Keratinocyte (primary cell): ENCODE data around the gene PARVA. TPM values are rescaled to one million over a fixed set of nuclear protein-coding genes. Genes with fewer than 3 reads are reported as not detected.

ENCODE experiments used
- DNase-seq: peaks from one replicate; pipeline ENCODE4 v3.0.0-alpha.2; 2011; ENCODE audit warnings: low read depth, missing footprints, low spot score
- FAIRE-seq: peaks from 2 replicates; lab custom pipeline; 2011; peaks lifted over from hg19 to GRCh38; lab: Jason Lieb, UNC
- H2AFZ ChIP-seq: 2 replicates; pipeline ENCODE4 v1.6.0; 2012; ENCODE audit warnings: low read length, control low read depth, inconsistent platforms; ENCODE audit not compliant: control insufficient read depth
- H3K27ac ChIP-seq: 2 replicates; pipeline ENCODE4 v1.5.1; 2011; ENCODE audit warnings: low read length; ENCODE audit not compliant: control insufficient read depth, insufficient read depth
- H3K27me3 ChIP-seq: 3 replicates; pipeline ENCODE4 v1.6.0; 2011; ENCODE audit warnings: low read length; ENCODE audit not compliant: control insufficient read depth, insufficient read depth; ENCODE audit errors: extremely low read depth
- H3K36me3 ChIP-seq, 2 experiments: 2 replicates in 1 of 2; 3 replicates in 1 of 2; pipeline ENCODE4 v1.5.1; 2011; ENCODE audit warnings: low read length in 2 of 2, mild to moderate bottlenecking in 1 of 2; ENCODE audit not compliant: control insufficient read depth in 2 of 2, insufficient read depth in 2 of 2; ENCODE audit errors: extremely low read depth in 1 of 2
- H3K4me1 ChIP-seq: 3 replicates; pipeline ENCODE4 v1.5.1; 2011; ENCODE audit warnings: low read length; ENCODE audit not compliant: control insufficient read depth, insufficient read depth; ENCODE audit errors: extremely low read depth
- H3K4me2 ChIP-seq: 3 replicates; pipeline ENCODE4 v1.6.0; 2011; ENCODE audit warnings: low read depth, low read length; ENCODE audit not compliant: control insufficient read depth, insufficient read depth; ENCODE audit errors: extremely low read depth
- H3K4me3 ChIP-seq, 3 experiments: fragments of 200-600 bp in 1 of 3; sonication (generic) in 1 of 3; 2 replicates in 2 of 3; 3 replicates in 1 of 3; pipeline ENCODE4 v1.5.1; 2011 to 2016; ENCODE audit warnings: low read length in 3 of 3, mild to moderate bottlenecking in 3 of 3, control low read depth in 2 of 3, inconsistent platforms in 1 of 3, low read depth in 1 of 3, mixed read lengths in 1 of 3, mixed run types in 1 of 3, moderate library complexity in 1 of 3; ENCODE audit not compliant: control insufficient read depth in 2 of 3, insufficient read depth in 2 of 3; ENCODE audit errors: extremely low read depth in 1 of 3
- H3K79me2 ChIP-seq: 2 replicates; pipeline ENCODE4 v1.6.0; 2012; ENCODE audit warnings: low read length; ENCODE audit not compliant: control insufficient read depth, insufficient read depth
- H3K9ac ChIP-seq: 3 replicates; pipeline ENCODE4 v1.6.0; 2011; ENCODE audit warnings: low read length; ENCODE audit not compliant: control insufficient read depth, insufficient read depth; ENCODE audit errors: extremely low read depth
- H3K9me1 ChIP-seq: 3 replicates; pipeline ENCODE4 v1.6.0; 2011; ENCODE audit warnings: low read length; ENCODE audit not compliant: control insufficient read depth, insufficient read depth; ENCODE audit errors: extremely low read depth
- H3K9me3 ChIP-seq: 2 replicates; pipeline ENCODE4 v1.5.1; 2012; ENCODE audit warnings: low read depth, low read length; ENCODE audit not compliant: control insufficient read depth
- H4K20me1 ChIP-seq: 3 replicates; pipeline ENCODE4 v1.6.0; 2011; ENCODE audit warnings: low read length; ENCODE audit not compliant: control insufficient read depth, insufficient read depth; ENCODE audit errors: extremely low read depth
- EZH2 ChIP-seq: IDR thresholded peaks from one replicate; pipeline ENCODE4 v1.6.1; 2012; ENCODE audit warnings: inconsistent platforms, mild to moderate bottlenecking, low read length, moderate library complexity
- dilution Hi-C: fragments of 300-500 bp; cut with MboI; formaldehyde crosslinking; loops from one replicate; pipeline ENCODE4 v1.7.0; 2020; ENCODE audit warnings: low sequenced_read_pairs; ENCODE audit not compliant: extremely low pct_ligation_motif_present
- polyA plus RNA-seq, 5 experiments: library from polyadenylated mRNA; depleted of rRNA in 3 of 5; stranded (reverse) in 3 of 5; stranded (forward) in 1 of 5; unstranded in 1 of 5; fragments of >200 nt; gene quantifications; 1 replicate in 1 of 5; 2 replicates in 3 of 5; 3 replicates in 1 of 5; pipeline versions ENCODE4 v1.2.1 to v1.2.3, GENCODE V29; 2011 to 2012; ENCODE audit warnings: missing spikeins in 2 of 5, low read depth in 1 of 5, low replicate concordance in 1 of 5
- TF ChIP-seq, protein P1 (sequence below), 3 experiments: IDR thresholded peaks in 1 of 3; conservative IDR thresholded peaks in 1 of 3; optimal IDR thresholded peaks in 1 of 3; 2 replicates in 2 of 3; 3 replicates in 1 of 3; pipeline versions ENCODE3 to v1.5.1; 2011; ENCODE audit warnings: low read length in 3 of 3, mild to moderate bottlenecking in 3 of 3, moderate library complexity in 2 of 3, control low read depth in 1 of 3, inconsistent platforms in 1 of 3; ENCODE audit not compliant: insufficient read depth in 2 of 3; ENCODE audit errors: extremely low read depth in 1 of 3

Gene PARVA
- polyA plus RNA-seq, 1 donor (not counting 4 experiments of a cell fraction or from before 2014, with no cell fraction given), result 28.9 TPM

- TF ChIP-seq, protein P1, sequence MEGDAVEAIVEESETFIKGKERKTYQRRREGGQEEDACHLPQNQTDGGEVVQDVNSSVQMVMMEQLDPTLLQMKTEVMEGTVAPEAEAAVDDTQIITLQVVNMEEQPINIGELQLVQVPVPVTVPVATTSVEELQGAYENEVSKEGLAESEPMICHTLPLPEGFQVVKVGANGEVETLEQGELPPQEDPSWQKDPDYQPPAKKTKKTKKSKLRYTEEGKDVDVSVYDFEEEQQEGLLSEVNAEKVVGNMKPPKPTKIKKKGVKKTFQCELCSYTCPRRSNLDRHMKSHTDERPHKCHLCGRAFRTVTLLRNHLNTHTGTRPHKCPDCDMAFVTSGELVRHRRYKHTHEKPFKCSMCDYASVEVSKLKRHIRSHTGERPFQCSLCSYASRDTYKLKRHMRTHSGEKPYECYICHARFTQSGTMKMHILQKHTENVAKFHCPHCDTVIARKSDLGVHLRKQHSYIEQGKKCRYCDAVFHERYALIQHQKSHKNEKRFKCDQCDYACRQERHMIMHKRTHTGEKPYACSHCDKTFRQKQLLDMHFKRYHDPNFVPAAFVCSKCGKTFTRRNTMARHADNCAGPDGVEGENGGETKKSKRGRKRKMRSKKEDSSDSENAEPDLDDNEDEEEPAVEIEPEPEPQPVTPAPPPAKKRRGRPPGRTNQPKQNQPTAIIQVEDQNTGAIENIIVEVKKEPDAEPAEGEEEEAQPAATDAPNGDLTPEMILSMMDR (optimal IDR thresholded peaks at IDR 0.05 in 1 of 3, IDR thresholded peaks at IDR 0.05 in 1 of 3, conservative IDR thresholded peaks at IDR 0.05 in 1 of 3; ENCODE audit: extremely low read depth in 1 of 3, insufficient read depth in 2 of 3, low read length in 3 of 3), result no peak
- no peak for TF ChIP-seq EZH2
- Histone ChIP-seq H3K36me3 (peaks cover 3 to 6% of the 10 kb centered on the region in 2 experiments), H3K4me3 (no peak overlapping the region), H3K4me1 (no peaks in the 10 kb centered on the region), H3K27me3 (no peaks in the 10 kb centered on the region), H3K9ac (no peak overlapping the region), H2AFZ (no peak overlapping the region), H3K9me3 (no peaks in the 10 kb centered on the region), H3K27ac (no peak overlapping the region), H4K20me1 (no peaks in the 10 kb centered on the region), H3K9me1 (no peaks in the 10 kb centered on the region), H3K79me2 (peaks cover 3% of the 10 kb centered on the region), H3K4me2 (no peak overlapping the region)
- DNase-seq, result no peak
- dilution Hi-C loops, result no loop called here
- FAIRE-seq, result no peak
Measured at GRCh38 chr11:12470236-12470635, 92.9 kb downstream of the PARVA start.

DNA sequence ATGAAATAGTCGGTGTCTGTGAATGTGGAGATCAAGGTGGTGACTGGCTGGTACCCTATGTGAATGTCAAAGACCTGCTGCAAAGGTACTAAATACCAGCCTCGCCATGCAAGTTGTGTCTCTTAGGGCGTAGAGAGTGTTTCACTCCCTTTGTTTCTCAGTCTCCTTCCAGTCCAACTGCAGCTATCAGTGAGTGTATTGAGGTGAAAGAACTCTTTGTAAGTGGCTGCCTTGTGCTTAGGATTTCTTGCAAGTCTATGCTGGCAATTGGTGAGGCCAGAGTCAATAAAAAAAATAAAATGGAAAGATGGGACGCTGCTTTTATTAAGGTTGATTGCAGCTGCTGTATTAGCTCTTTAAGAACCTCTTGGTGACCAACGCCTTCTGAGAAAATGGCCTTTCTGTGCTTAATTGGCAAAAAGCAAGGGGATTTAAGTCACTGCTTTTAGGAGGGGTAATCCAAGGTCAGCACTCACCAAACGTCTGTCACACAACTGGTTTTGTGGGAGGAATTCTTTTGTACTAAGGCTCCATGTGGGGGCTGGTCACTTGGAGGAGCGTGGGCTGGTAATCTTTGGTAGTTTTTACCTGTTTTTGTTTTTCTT, 95.1 kb downstream of the PARVA start:
- Histone ChIP-seq H3K9ac (no peak overlapping the region), H3K4me1 (no peaks in the 10 kb centered on the region), H3K9me3 (no peaks in the 10 kb centered on the region), H3K36me3 (peaks cover 7 to 9% of the 10 kb centered on the region in 2 experiments), H3K9me1 (no peaks in the 10 kb centered on the region), H3K4me2 (no peak overlapping the region), H3K4me3 (no peak overlapping the region), H3K27ac (no peak overlapping the region), H3K27me3 (no peaks in the 10 kb centered on the region), H4K20me1 (no peaks in the 10 kb centered on the region), H3K79me2 (peaks cover 3% of the 10 kb centered on the region), H2AFZ (no peak overlapping the region)
- FAIRE-seq, result no peak
- dilution Hi-C loops, result no loop called here
- no peak for DNase-seq
- TF ChIP-seq, protein P1 (optimal IDR thresholded peaks at IDR 0.05 in 1 of 3, IDR thresholded peaks at IDR 0.05 in 1 of 3, conservative IDR thresholded peaks at IDR 0.05 in 1 of 3; ENCODE audit: extremely low read depth in 1 of 3, insufficient read depth in 2 of 3, low read length in 3 of 3), result no peak
- TF ChIP-seq EZH2, result no peak
